HepG2 (cell line): ENCODE data around the gene SHC1. TPM values are rescaled to one million over a fixed set of nuclear protein-coding genes. Genes with fewer than 3 reads are reported as not detected.

Source experiments
- ATAC-seq: fragments of 200-7000 bp; cut with Tn5 transposase; 3 replicates; pipeline ENCODE4 v1.9.1; 2020; ENCODE audit warnings: mild to moderate bottlenecking, moderate library complexity
- BruUV-seq: library from RNA; stranded (reverse); fragments of 400-500 nt; replicated peaks from 2 replicates; lab custom pipeline; 2021; lab: Mats Ljungman, UMichigan
- CTCF ChIA-PET: fragments of 300-600 bp; formaldehyde crosslinking; extraction: SDS; loops from one replicate; lab custom pipeline; 2021; ENCODE audit warnings: low total read pairs, inconsistent platforms, low intra/inter-chr PET ratio; lab: Yijun Ruan, JAX
- POLR2A ChIA-PET: fragments of 350-600 bp; sonication (Branson Sonifier 250); formaldehyde crosslinking; loops from one replicate; lab custom pipeline; 2020; ENCODE audit warnings: antibody characterized with exemption, inconsistent platforms; lab: Yijun Ruan, JAX
- DNase-seq: peaks from one replicate; pipeline ENCODE4 v3.0.0-alpha.2; 2015; ENCODE audit warnings: low spot score
- FAIRE-seq: peaks from 3 replicates; lab custom pipeline; 2011; peaks lifted over from hg19 to GRCh38; lab: Jason Lieb, UNC
- H2AFZ ChIP-seq: one replicate; pipeline ENCODE4 v1.6.1; 2011; ENCODE audit warnings: low read length, inconsistent platforms
- H3K27ac ChIP-seq: fragments of 300-600 bp; 3 replicates; pipeline ENCODE4 v1.8.0; 2011; ENCODE audit warnings: mixed run types, mild to moderate bottlenecking, mixed read lengths, low read length, inconsistent platforms; ENCODE audit not compliant: insufficient read depth; ENCODE audit errors: extremely low read length
- H3K27me3 ChIP-seq, 2 experiments: fragments of 200-600 bp in 1 of 2; 2 replicates in 1 of 2; 3 replicates in 1 of 2; pipeline versions ENCODE4 v1.6.0 to v1.8.0; 2011; ENCODE audit warnings: low read length in 2 of 2, mild to moderate bottlenecking in 2 of 2, moderate library complexity in 2 of 2, inconsistent platforms in 1 of 2; ENCODE audit not compliant: insufficient read depth in 2 of 2, control insufficient read depth in 1 of 2
- H3K36me3 ChIP-seq, 2 experiments: fragments of 200-600 bp in 1 of 2; replicated peaks in 1 of 2; 2 replicates in 1 of 2; 3 replicates in 1 of 2; pipeline versions ENCODE4 v1.5.1 to v1.8.0; 2011; ENCODE audit warnings: low read length in 2 of 2, inconsistent platforms in 1 of 2; ENCODE audit not compliant: insufficient read depth in 2 of 2, control insufficient read depth in 1 of 2
- H3K4me1 ChIP-seq: 2 replicates; pipeline ENCODE4 v1.5.1; 2012; ENCODE audit warnings: low read length, inconsistent platforms; ENCODE audit not compliant: insufficient read depth
- H3K4me2 ChIP-seq: 2 replicates; pipeline ENCODE4 v1.6.0; 2011; ENCODE audit warnings: low read depth, low read length, inconsistent platforms
- H3K4me3 ChIP-seq, 3 experiments: fragments of 200-600 bp in 1 of 3; sonication (generic), shearing (Covaris generic) in 1 of 3; replicated peaks in 1 of 3; 2 replicates each; pipeline ENCODE4 v1.5.1; 2011 to 2016; ENCODE audit warnings: low read length in 3 of 3, inconsistent platforms in 2 of 3, low read depth in 2 of 3, mild to moderate bottlenecking in 2 of 3, control low read depth in 1 of 3, mixed read lengths in 1 of 3; ENCODE audit not compliant: insufficient read depth in 1 of 3
- H3K79me2 ChIP-seq: one replicate; pipeline ENCODE4 v1.6.1; 2011; ENCODE audit warnings: low read length, inconsistent platforms; ENCODE audit not compliant: insufficient read depth
- H3K9ac ChIP-seq: 2 replicates; pipeline ENCODE4 v1.6.0; 2011; ENCODE audit warnings: mild to moderate bottlenecking, low read depth, low read length, inconsistent platforms; ENCODE audit not compliant: insufficient read depth
- H3K9me3 ChIP-seq: 2 replicates; pipeline ENCODE4 v1.5.1; 2012; ENCODE audit warnings: mild to moderate bottlenecking, low read length
- H4K20me1 ChIP-seq: 2 replicates; pipeline ENCODE4 v1.6.0; 2011; ENCODE audit warnings: inconsistent platforms, mild to moderate bottlenecking, low read length, moderate library complexity; ENCODE audit not compliant: insufficient read depth
- AKAP8 ChIP-seq: sonication (generic); formaldehyde crosslinking; IDR thresholded peaks from 2 replicates; pipeline ENCODE4 v1.5.1; 2020; ENCODE audit warnings: mild to moderate bottlenecking, missing genetic modification reagents
- BRD4 ChIP-seq: sonication (generic); formaldehyde crosslinking; IDR thresholded peaks from 2 replicates; pipeline ENCODE4 v1.4.0; 2020; ENCODE audit warnings: missing genetic modification reagents
- KDM4B ChIP-seq: sonication (generic); formaldehyde crosslinking; IDR thresholded peaks from 2 replicates; pipeline ENCODE4 v1.4.0; 2020; ENCODE audit warnings: missing genetic modification reagents
- ZIK1 ChIP-seq: sonication (generic); formaldehyde crosslinking; IDR thresholded peaks from 2 replicates; pipeline ENCODE4 v1.5.0; 2020; ENCODE audit warnings: mild to moderate bottlenecking, low read depth, missing genetic modification reagents, borderline replicate concordance
- WGBS: methylation state at CpG from one replicate; pipeline ENCODE4 v1.1.6; 2017; ENCODE audit warnings: low lambda C conversion rate; 5-methylcytosine and 5-hydroxymethylcytosine counted together
- in situ Hi-C: cut with HindIII; loops from 2 replicates; pipeline ENCODE4 v1.10.0; 2017; ENCODE audit warnings: low pct_unique_long_range_greater_than_20kb; ENCODE audit not compliant: extremely low pct_ligation_motif_present
- intact Hi-C: fragments of 100-400 bp; cut with micrococcal nuclease; formaldehyde crosslinking; loops from one replicate; pipeline ENCODE4 v1.10.0; 2022; ENCODE audit not compliant: unreplicated experiment
- polyA plus RNA-seq, 8 experiments: library from polyadenylated mRNA; depleted of rRNA in 3 of 8; stranded (reverse) in 7 of 8; unstranded in 1 of 8; fragments of >200 nt; fragmentation: Illumina TruSeq in 4 of 8; extraction: Trizol in 4 of 8; gene quantifications; 2 replicates each; pipeline versions ENCODE4 v1.2.1 to v1.2.3, GENCODE V29; 2011 to 2016; ENCODE audit warnings: low read depth in 4 of 8, missing spikeins in 1 of 8, mixed read lengths in 1 of 8; ENCODE audit not compliant: insufficient read depth in 1 of 8
- total RNA-seq, 5 experiments: library from RNA; depleted of rRNA; stranded (reverse); fragments of >200 nt; fragmentation: Illumina TruSeq; extraction: Trizol; gene quantifications; 2 replicates each; pipeline ENCODE4 v1.2.3, GENCODE V29; 2016; ENCODE audit warnings: low read depth in 1 of 5

The SHC1 gene
- total and polyA plus RNA-seq, 2 of the 13 experiments (the other 11 are each of a cell fraction or from before 2014, with no cell fraction given), result 52.0 to 137 TPM

DNA sequence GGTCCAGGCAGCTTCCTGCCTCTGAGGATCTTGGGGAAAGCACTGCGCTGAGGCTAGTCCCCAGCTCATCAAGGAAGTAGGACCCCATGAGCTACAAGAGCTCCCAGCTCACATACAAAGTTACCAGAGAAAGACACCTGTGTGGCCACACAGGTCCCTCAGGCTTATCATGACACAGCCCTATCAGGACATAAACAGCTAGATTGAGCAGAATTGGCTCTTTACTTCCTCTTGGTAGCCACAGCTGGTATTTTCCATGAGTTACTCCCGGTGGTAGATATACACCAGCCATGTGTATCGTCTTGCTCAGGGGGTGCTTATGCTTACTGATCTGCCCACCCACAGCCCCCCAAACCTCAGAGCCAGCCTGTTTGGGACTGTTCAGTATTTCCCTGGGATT is 24.0 kb upstream of the SHC1 start:
- DNase-seq (no peak), ATAC-seq (no peak), FAIRE-seq (no peak)
- Histone ChIP-seq H4K20me1 (no peaks in the 10 kb centered on the region), H3K27me3 (no peaks in the 10 kb centered on the region), H3K4me1 (peaks cover 14% of the 10 kb centered on the region), H3K9me3 (no peaks in the 10 kb centered on the region), H3K9ac (no peak overlapping the region), H2AFZ (no peak overlapping the region), H3K36me3 (peaks cover 2% of the 10 kb centered on the region in 2 experiments; a peak in 1 of 5 replicates), H3K27ac (no peak overlapping the region), H3K4me3 (no peak overlapping the region), H3K4me2 (no peak overlapping the region), H3K79me2 (no peaks in the 10 kb centered on the region)
- 80% methylated on average over 3 of the region's 3 CpGs for WGBS
- POLR2A ChIA-PET, result interaction anchor here (0.9 to 4.2 kb wide), 6 partner anchors 11 to 90 kb away, joined by 3 to 34 read pairs (median 6); partner anchors contain the start of genes FLAD1, PBXIP1, PYGO2 and SHC1
- intact Hi-C loops, result no loop called here
- BruUV-seq, result no TSS peak
- no peak for TF ChIP-seq BRD4 (CRISPR knock-in tag)
- TF ChIP-seq ZIK1 (CRISPR knock-in tag), result no peak
- peak; percentile 51; the same call in 1 of the 2 replicates for TF ChIP-seq AKAP8
- in situ Hi-C loops, result no loop called here
- CTCF ChIA-PET, result no interaction called here

DNA sequence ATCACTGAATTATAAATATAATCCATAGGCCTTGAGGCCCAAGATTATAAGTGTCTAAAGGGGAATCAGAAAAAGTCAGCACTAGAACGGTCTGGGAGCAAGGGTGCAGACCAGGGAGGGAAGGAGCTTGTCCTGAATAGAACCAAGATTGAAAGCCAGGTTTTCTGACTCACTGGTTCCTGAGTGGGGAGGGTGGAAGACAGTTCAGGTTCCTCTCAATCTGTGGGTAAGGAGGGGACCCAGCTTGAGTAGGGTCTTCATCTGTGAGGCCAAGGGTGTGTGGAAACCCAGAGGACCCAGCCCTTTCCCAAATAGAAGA is 23.7 kb upstream of the SHC1 start:
- DNase-seq (no peak), ATAC-seq (no peak), FAIRE-seq (no peak)
- Histone ChIP-seq H3K36me3 (peaks cover 2 to 5% of the 10 kb centered on the region in 2 experiments; a peak in 2 of 5 replicates), H4K20me1 (no peaks in the 10 kb centered on the region), H3K9ac (no peak overlapping the region), H3K9me3 (no peaks in the 10 kb centered on the region), H2AFZ (no peak overlapping the region), H3K4me3 (no peak overlapping the region), H3K27me3 (no peaks in the 10 kb centered on the region), H3K4me1 (peaks cover 14% of the 10 kb centered on the region), H3K79me2 (no peaks in the 10 kb centered on the region), H3K27ac (no peak overlapping the region), H3K4me2 (no peak overlapping the region)
- intact Hi-C loops (no loop called here), in situ Hi-C loops (no loop called here)
- ChIA-PET POLR2A (interaction anchor here (0.9 to 4.2 kb wide), 6 partner anchors 10 to 91 kb away, joined by 3 to 34 read pairs (median 6); partner anchors contain the start of genes FLAD1, PBXIP1, PYGO2 and SHC1), CTCF (no interaction called here)
- 73% methylated on average over 1 of the region's 1 CpG for WGBS
- no peak for TF ChIP-seq KDM4B (CRISPR knock-in tag)
- TF ChIP-seq AKAP8, result peak; percentile 63; the same call in 1 of the 2 replicates
- no TSS peak for BruUV-seq
